HL-60/S4 (cell line): ENCODE measurements around the gene ABHD11.
"Not testable (repeated sequence)": the region's sequence is repeated elsewhere in the genome, so short reads cannot be mapped to it uniquely, and the experiment has no call there.

Experiments
- in situ Hi-C: fragments of 300-500 bp; cut with MboI; formaldehyde crosslinking; loops from 2 replicates; pipeline ENCODE4 v1.14.3; 2022; ENCODE audit warnings: low sequenced_read_pairs

Gene ABHD11

DNA sequence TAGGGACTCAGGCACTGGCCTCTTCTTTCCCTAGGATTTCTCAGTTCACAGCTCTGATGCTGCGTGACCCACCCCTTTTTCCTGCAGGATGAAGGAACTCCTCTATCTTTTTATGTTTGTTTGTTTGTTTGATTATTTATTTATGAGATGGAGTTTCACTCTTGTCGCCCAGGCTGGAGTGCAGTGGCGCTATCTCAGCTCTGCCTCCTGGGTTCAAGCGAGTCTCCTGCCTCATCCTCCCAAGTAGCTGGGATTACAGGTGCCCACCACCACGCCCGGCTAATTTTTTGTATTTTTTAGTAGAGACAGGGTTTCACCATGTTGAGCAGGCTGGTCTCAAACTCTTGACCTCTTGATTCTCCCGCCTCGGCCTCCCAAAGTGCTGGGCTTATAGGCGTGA lies 18.2 kb downstream of the ABHD11 start:
- in situ Hi-C loops: not testable (repeated sequence)

- in situ Hi-C loops: no loop called here
These were observed 18.8 kb downstream of the ABHD11 start for GRCh38 chr7:73719806-73720169.

DNA sequence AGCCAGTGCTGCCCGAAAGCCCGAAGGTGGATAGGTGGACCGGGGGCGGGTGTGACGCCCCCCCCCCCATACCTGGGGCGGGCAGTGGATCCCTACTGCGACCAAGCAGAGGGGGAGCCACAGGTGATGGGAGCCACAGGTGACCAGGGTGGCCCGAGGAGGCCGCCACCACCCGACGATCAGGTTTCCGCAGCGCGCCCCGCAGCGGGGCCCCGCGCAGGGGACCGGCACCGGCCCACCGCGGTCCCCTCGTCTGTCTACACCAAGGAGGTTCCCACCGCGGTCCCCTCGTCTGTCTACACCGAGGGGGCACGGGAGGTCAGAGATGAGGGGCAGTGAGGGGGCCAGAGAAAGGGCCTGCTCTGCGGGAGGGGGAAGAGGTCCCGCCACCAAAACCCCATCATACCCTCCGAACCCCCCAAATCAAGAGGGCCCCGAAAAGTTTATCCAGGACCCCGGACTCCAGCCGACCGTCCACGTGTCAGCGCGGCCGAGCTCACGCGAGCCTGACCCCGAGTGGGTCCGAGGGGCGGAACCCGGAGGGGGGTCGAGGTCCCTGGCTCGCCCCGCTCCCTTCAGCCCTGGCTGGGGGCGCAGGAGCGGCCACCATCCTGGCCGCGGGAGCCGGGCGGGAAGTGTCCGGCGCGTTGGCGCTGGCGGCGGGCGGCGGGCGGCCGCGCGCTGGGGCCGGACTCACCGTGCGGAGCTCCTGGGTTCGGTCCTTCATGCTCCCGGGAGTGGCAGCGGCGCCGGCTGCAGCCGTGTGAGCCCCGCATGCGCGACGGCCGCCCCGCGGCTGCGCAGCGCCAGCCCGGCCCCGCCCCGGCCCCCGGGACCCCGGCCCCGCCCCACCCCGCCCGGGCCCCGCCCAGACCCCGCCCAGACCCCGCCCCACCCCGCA lies 19.4 kb downstream of the ABHD11 start, which contains the start of gene STX1A:
Gene STX1A, minus strand, starts transcription at position 765 of the 901 bp plus-strand sequence. Its CDS starts 38 bp downstream, at position 727.
- in situ Hi-C loops: no loop called here

GRCh38 chr7:73718438-73718881 lies 20.1 kb downstream of the ABHD11 start:
- in situ Hi-C loops: no loop called here

- in situ Hi-C loops: no loop called here
These were observed 20.6 kb downstream of the ABHD11 start for GRCh38 chr7:73717991-73718405.

GRCh38 chr7:73717025-73717807 lies 21.4 kb downstream of the ABHD11 start:
- in situ Hi-C loops: no loop called here

- in situ Hi-C loops: no loop called here
These were observed 22.2 kb downstream of the ABHD11 start for GRCh38 chr7:73716318-73716890.

- in situ Hi-C loops: no loop called here
These were observed 22.8 kb downstream of the ABHD11 start for GRCh38 chr7:73715648-73716317.

DNA sequence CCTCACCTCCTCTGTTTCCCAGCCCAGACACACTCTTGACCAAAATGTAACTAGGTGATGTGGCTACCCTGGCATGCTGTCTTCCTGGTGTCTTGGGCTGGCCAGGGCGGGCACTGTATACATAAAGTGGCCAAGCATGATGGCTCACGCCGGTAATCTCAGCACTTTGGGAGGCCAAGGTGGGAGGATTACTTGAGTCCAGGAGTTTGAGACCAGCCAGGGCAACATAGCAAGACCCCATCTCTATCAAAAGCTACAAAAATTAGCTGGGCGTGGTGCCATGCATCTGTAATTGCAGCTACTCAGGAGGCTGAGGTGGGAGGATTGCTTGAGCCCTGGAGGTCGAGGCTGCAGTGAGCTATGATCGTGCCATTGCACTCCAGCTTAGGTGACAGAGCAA lies 25.3 kb downstream of the ABHD11 start:
- in situ Hi-C loops: not testable (repeated sequence)

GRCh38 chr7:73712773-73713172 lies 25.8 kb downstream of the ABHD11 start:
- in situ Hi-C loops: no loop called here

DNA sequence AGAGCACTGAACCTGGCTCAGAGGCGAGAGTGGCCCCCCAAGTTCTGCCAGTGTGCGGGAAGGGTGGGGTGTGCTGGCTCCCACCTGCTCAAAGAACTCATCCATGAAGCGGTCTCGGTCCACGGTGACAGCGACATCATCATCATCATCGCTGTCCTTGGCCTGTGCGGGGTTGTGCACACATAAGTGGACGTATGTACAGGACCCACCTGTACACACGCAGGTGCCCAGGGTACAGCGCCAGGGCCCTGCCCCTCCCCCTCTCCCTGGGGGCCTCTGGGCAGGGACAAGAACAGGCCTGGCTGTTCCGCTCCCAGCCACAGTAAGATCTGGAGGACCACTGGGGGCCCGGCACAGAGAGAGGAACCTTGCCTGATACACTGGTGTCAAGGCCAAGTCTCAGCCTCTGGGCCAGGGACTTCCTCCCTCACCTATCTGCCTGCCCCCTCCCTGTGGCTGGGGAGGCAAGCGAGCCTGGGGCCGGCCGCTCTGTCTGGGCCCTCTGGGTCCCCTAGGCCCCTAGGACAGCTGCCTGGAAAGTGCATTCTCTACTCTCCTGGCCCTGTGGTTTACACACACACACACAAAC lies 29.5 kb downstream of the ABHD11 start:
- in situ Hi-C loops: no loop called here

DNA sequence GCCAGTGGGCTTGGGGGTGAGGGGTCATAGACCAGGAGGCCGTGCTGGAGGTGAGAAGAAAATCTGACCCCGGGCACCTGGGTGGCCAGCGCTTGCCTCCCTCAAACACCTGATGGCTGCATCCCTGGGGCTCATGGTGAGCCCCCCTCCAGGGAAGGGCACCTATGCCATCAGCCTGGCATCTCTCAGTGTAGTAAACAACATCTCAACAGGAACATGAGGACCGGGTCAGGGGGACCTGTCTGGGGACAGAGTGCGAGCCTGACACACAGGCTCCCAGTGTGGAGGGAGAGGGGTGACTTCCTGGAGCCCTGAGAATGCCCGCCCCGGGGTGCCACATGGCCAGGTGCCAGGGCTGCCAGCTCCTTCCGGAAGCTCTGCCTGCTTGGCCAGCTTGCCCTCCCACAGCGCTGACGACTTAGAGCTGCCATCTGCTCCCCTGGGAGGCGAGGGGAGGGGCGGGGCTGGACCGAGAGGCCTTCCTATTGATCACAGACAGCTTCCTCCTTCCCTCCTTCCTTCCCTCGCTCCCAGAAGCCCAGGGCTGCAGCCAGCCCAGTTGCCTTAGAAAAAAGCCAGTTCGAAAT lies 31.5 kb downstream of the ABHD11 start:
- in situ Hi-C loops: no loop called here

GRCh38 chr7:73706126-73707044 lies 32.2 kb downstream of the ABHD11 start:
- in situ Hi-C loops: no loop called here

- in situ Hi-C loops: no loop called here
These were observed 33.1 kb downstream of the ABHD11 start for GRCh38 chr7:73705551-73705920.

DNA sequence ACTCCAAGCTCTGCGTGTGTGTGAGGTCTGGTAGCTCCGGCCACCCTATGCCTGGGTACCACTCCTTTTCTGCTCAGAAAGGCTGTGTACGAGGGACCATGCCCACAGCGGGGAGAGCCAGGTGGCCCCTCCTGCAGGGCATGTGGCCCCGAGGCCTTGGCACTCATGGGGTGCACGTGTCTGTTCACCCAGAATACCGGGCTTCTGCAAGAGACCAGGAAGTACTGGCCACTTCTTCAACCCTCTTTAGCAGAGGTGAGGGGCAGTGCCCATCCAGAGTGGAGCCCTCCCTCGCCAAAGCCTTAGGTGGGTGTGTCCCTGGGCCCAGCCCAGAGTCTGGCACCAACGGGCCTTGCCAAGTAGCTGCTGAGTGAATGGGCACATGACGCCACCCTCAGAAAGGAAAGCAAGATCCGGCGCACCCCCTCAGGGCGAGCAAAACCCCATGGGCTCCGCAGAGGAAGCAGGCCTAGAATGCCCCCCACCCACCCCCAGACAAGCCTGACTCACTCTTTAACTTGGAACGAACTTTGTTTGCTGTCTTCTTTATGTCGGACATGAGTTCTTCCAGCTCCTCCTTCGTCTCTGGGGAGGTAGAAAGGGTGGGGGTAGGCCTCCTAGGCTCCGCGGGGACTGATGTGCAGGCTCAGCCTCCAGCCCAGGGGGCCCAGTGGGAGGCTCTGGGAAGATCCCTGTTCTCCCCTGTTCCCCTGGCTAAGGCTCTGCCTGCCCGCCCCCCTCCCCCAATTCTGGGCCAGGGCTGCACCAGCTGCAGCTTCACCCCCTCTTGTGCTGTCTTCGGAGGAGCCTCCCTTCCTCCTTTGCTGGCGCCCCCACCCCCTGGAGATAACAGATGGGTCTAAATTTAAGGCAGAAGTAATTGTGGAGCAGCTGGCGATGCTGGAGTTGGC lies 33.7 kb downstream of the ABHD11 start:
- in situ Hi-C loops: no loop called here

GRCh38 chr7:73703757-73704639 lies 34.6 kb downstream of the ABHD11 start:
- in situ Hi-C loops: no loop called here

DNA sequence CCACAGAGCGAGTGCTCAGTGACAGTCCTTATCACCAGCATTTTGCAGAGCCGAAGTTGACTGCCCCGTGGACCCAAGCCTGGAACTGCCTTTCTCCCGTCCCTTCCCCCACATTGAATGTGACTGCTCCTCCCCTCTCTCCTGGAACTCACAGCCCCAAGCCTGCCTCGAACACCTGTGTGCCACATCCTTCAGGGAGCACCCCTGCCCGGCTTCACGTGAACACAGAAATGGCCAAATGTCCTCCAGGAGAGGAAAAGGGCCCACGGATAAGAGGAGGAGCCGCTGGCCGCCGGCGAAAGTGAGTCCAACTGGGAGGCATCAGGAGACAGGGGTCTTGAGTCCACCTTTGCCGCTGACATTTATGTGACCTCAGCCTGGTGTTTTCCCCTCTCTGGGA lies 35.4 kb downstream of the ABHD11 start:
- in situ Hi-C loops: no loop called here
